NOMO-1 treated with dmso at 0.1 percent for 144 hours (cell line): ENCODE data around the gene ZBTB24.

Source experiments
- DNase-seq: peaks from one replicate; lab custom pipeline; 2025; ENCODE audit not compliant: unreplicated experiment; lab: John Stamatoyannopoulos, UW

The ZBTB24 gene

GRCh38 chr6:109503327-109504224 is 20.6 kb upstream of the ZBTB24 start:
- DNase-seq: no peak

GRCh38 chr6:109498936-109499335 is 15.9 kb upstream of the ZBTB24 start:
- DNase-seq: no peak

GRCh38 chr6:109498052-109498451 is 15.0 kb upstream of the ZBTB24 start:
- DNase-seq: no peak

GRCh38 chr6:109496036-109496772 is 13.2 kb upstream of the ZBTB24 start:
- DNase-seq: no peak

GRCh38 chr6:109493865-109494264 is 10.8 kb upstream of the ZBTB24 start:
- DNase-seq: peak; percentile 51

GRCh38 chr6:109491207-109491938 is 8.4 kb upstream of the ZBTB24 start:
- DNase-seq: no peak

- DNase-seq: no peak
These were observed 7.7 kb upstream of the ZBTB24 start for GRCh38 chr6:109490713-109491112.

- DNase-seq: no peak
These were observed 5.0 kb upstream of the ZBTB24 start for GRCh38 chr6:109488001-109488400.

GRCh38 chr6:109486068-109486467 is 3.0 kb upstream of the ZBTB24 start:
- no peak for DNase-seq

- no peak for DNase-seq
These were observed 2.4 kb upstream of the ZBTB24 start for GRCh38 chr6:109485266-109485935.

GRCh38 chr6:109484122-109484521 is 1.1 kb upstream of the ZBTB24 start:
- no peak for DNase-seq

- no peak for DNase-seq
These were observed 677 bp upstream of the ZBTB24 start for GRCh38 chr6:109483735-109484057.

- no peak for DNase-seq
These were observed 2.0 kb downstream of the ZBTB24 start for GRCh38 chr6:109480993-109481480.

GRCh38 chr6:109478841-109479624 is 4.0 kb downstream of the ZBTB24 start:
- DNase-seq: no peak

- no peak for DNase-seq
These were observed 4.7 kb downstream of the ZBTB24 start for GRCh38 chr6:109478222-109478805.

- no peak for DNase-seq
These were observed 5.3 kb downstream of the ZBTB24 start for GRCh38 chr6:109477725-109478124.

GRCh38 chr6:109477184-109477583 is 5.8 kb downstream of the ZBTB24 start:
- no peak for DNase-seq

GRCh38 chr6:109475625-109476024 is 7.4 kb downstream of the ZBTB24 start:
- no peak for DNase-seq

GRCh38 chr6:109474995-109475394 is 8.0 kb downstream of the ZBTB24 start:
- no peak for DNase-seq

GRCh38 chr6:109473120-109473519 is 9.9 kb downstream of the ZBTB24 start:
- DNase-seq: no peak
